ENCODE measurements around the gene RAPGEF1.

- TF ChIP-seq POLR2A (IDR thresholded peaks at IDR 0.05; ENCODE audit: low read depth, low read length): no peak
- no peak for TF ChIP-seq TAF1 (IDR thresholded peaks at IDR 0.05; ENCODE audit: low read depth, low read length)
- no peak for TF ChIP-seq POLR2AphosphoS5 (IDR thresholded peaks at IDR 0.05; ENCODE audit: low read depth, low read length)
- TF ChIP-seq SPI1 (IDR thresholded peaks at IDR 0.05; ENCODE audit: low read depth, low read length): peak; percentile 27; the same call in 1 of the 2 replicates
- TF ChIP-seq POU2F2 (IDR thresholded peaks at IDR 0.05; ENCODE audit: low read depth, low read length): no peak
Observed at GRCh38 chr9:131734165-131734610, 5.7 kb downstream of the RAPGEF1 start.
